ENCODE data around the gene TAGLN2.

DNA sequence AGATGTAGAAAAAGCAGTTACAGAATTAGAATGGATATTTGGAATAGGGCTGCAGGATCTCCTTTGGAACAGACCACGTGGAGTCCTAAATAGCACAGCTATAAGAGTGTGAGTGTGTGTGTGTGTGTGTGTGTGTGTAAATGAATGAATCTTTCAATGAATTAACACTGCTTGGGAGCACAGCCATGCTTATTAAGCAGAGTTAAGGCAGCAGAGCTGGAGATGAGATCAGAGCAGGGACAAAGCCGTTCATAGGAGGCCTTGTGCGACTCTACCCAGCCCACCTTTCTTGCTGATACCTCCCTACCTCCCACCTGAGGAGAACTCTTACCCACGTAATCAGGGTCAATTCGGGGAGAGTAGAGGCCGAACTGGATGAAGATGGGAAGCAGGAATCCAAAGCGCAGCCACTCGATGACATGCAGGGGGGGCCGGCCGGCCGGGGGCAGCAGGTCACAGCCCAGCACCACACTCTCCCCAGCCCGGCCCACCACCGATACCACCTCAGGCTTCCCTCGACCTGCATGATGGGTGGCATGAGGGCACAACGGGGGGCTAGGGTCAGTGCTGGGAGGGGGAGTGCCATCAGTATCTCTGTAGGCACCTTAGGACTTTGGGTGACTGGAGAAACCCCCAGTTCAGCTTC is 17.4 kb upstream of the TAGLN2 start:
- TF ChIP-seq POLR2A (IDR thresholded peaks at IDR 0.05) = no peak
- TF ChIP-seq, protein P1, sequence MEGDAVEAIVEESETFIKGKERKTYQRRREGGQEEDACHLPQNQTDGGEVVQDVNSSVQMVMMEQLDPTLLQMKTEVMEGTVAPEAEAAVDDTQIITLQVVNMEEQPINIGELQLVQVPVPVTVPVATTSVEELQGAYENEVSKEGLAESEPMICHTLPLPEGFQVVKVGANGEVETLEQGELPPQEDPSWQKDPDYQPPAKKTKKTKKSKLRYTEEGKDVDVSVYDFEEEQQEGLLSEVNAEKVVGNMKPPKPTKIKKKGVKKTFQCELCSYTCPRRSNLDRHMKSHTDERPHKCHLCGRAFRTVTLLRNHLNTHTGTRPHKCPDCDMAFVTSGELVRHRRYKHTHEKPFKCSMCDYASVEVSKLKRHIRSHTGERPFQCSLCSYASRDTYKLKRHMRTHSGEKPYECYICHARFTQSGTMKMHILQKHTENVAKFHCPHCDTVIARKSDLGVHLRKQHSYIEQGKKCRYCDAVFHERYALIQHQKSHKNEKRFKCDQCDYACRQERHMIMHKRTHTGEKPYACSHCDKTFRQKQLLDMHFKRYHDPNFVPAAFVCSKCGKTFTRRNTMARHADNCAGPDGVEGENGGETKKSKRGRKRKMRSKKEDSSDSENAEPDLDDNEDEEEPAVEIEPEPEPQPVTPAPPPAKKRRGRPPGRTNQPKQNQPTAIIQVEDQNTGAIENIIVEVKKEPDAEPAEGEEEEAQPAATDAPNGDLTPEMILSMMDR (IDR thresholded peaks at IDR 0.05) = no peak
